ENCODE data around the gene FHAD1.

Gene FHAD1

GRCh38 chr1:15343729-15344128, 96.7 kb downstream of the FHAD1 start:
- no peak for TF ChIP-seq CTCF (IDR thresholded peaks at IDR 0.05; ENCODE audit: low read length)
- TF ChIP-seq EZH2 (optimal IDR thresholded peaks at IDR 0.05; ENCODE audit: low read depth, low read length) = no peak
- no peak for TF ChIP-seq EZH2phosphoT487 (IDR thresholded peaks at IDR 0.05; ENCODE audit: low read length)
- no peaks in the 10 kb centered on the region for H3K9me3 ChIP-seq (replicated peaks; ENCODE audit: insufficient read depth, low read length)
- no peaks in the 10 kb centered on the region for H3K4me1 ChIP-seq (ENCODE audit: low read length)
- no peaks in the 10 kb centered on the region for H3K79me2 ChIP-seq (ENCODE audit: low read length)
- no peak overlapping the region for H3K4me3 ChIP-seq (ENCODE audit: low read length)
- no peaks in the 10 kb centered on the region for H3K36me3 ChIP-seq (replicated peaks; ENCODE audit: insufficient read depth, low read length)
- no peak for DNase-seq
- H3F3A ChIP-seq (ENCODE audit: insufficient read depth, low read length) = no peaks in the 10 kb centered on the region
- H3K4me2 ChIP-seq (ENCODE audit: low read depth, low read length) = no peak overlapping the region
- no peaks in the 10 kb centered on the region for H3K9me2 ChIP-seq (replicated peaks; ENCODE audit: insufficient read depth, low read length)
- H3K27me3 ChIP-seq (replicated peaks; ENCODE audit: insufficient read depth, low read length) = 0 out of 2 replicates have a peak, but pooled peaks cover 3% of the 10 kb centered on the region
- H3K9ac ChIP-seq (ENCODE audit: low read length) = no peak overlapping the region
- H4K20me1 ChIP-seq (ENCODE audit: insufficient read depth, low read length) = no peaks in the 10 kb centered on the region
- no peak overlapping the region for H2AFZ ChIP-seq (ENCODE audit: low read length)
- H3K27ac ChIP-seq (ENCODE audit: low read length) = no peak overlapping the region

GRCh38 chr1:15344380-15344779, 97.4 kb downstream of the FHAD1 start:
- Histone ChIP-seq H4K20me1 (ENCODE audit: insufficient read depth, low read length) (no peaks in the 10 kb centered on the region), H3K9ac (ENCODE audit: low read length) (no peak overlapping the region), H3K27ac (ENCODE audit: low read length) (no peak overlapping the region), H3K4me3 (ENCODE audit: low read length) (no peak overlapping the region), H3K9me3 (replicated peaks; ENCODE audit: insufficient read depth, low read length) (no peaks in the 10 kb centered on the region), H3K27me3 (replicated peaks; ENCODE audit: insufficient read depth, low read length) (0 out of 2 replicates have a peak, but pooled peaks cover 3% of the 10 kb centered on the region), H3K36me3 (replicated peaks; ENCODE audit: insufficient read depth, low read length) (no peaks in the 10 kb centered on the region), H3K4me2 (ENCODE audit: low read depth, low read length) (no peak overlapping the region), H3K79me2 (ENCODE audit: low read length) (no peaks in the 10 kb centered on the region), H3F3A (ENCODE audit: insufficient read depth, low read length) (no peaks in the 10 kb centered on the region), H3K4me1 (ENCODE audit: low read length) (no peaks in the 10 kb centered on the region), H2AFZ (ENCODE audit: low read length) (no peak overlapping the region), H3K9me2 (replicated peaks; ENCODE audit: insufficient read depth, low read length) (no peaks in the 10 kb centered on the region)
- no peak for TF ChIP-seq EZH2phosphoT487 (IDR thresholded peaks at IDR 0.05; ENCODE audit: low read length)
- DNase-seq = no peak

- Histone ChIP-seq H3K4me1 (ENCODE audit: low read length) (no peaks in the 10 kb centered on the region), H2AFZ (ENCODE audit: low read length) (no peak overlapping the region), H3K9me2 (replicated peaks; ENCODE audit: insufficient read depth, low read length) (no peaks in the 10 kb centered on the region), H3K9me3 (replicated peaks; ENCODE audit: insufficient read depth, low read length) (no peaks in the 10 kb centered on the region), H3F3A (ENCODE audit: insufficient read depth, low read length) (no peaks in the 10 kb centered on the region), H3K9ac (ENCODE audit: low read length) (no peak overlapping the region), H3K4me3 (ENCODE audit: low read length) (no peak overlapping the region), H3K27ac (ENCODE audit: low read length) (no peak overlapping the region), H3K27me3 (replicated peaks; ENCODE audit: insufficient read depth, low read length) (0 out of 2 replicates have a peak, but pooled peaks cover 3% of the 10 kb centered on the region), H3K36me3 (replicated peaks; ENCODE audit: insufficient read depth, low read length) (no peaks in the 10 kb centered on the region), H4K20me1 (ENCODE audit: insufficient read depth, low read length) (no peaks in the 10 kb centered on the region), H3K4me2 (ENCODE audit: low read depth, low read length) (no peak overlapping the region), H3K79me2 (ENCODE audit: low read length) (no peaks in the 10 kb centered on the region)
- DNase-seq = no peak
- TF ChIP-seq EZH2 (optimal IDR thresholded peaks at IDR 0.05; ENCODE audit: low read depth, low read length) (no peak), EZH2phosphoT487 (IDR thresholded peaks at IDR 0.05; ENCODE audit: low read length) (no peak), CTCF (IDR thresholded peaks at IDR 0.05; ENCODE audit: low read length) (no peak)
Observed at GRCh38 chr1:15344800-15345704, 98.0 kb downstream of the FHAD1 start.

Measured in MM.1S (cell line).